TTC549 (cell line): ENCODE results near the gene OR2T8.

ENCODE experiments used
- FAIRE-seq: peaks from 2 replicates; lab custom pipeline; 2012; peaks lifted over from hg19 to GRCh38; lab: Jason Lieb, UNC

The OR2T8 gene

GRCh38 chr1:247962911-247963588, 43.0 kb downstream of the OR2T8 start:
- no peak for FAIRE-seq

GRCh38 chr1:247964933-247965332, 44.9 kb downstream of the OR2T8 start, which contains the start of gene OR2AK2:
Gene OR2AK2, plus strand, starts transcription at chr1:247965233. Its CDS starts 144 bp downstream, at chr1:247965377.
- FAIRE-seq = peak; percentile 98

- no peak for FAIRE-seq
Measured at GRCh38 chr1:247966532-247967204, 46.6 kb downstream of the OR2T8 start.
